HG03066 (cell line): ENCODE results near the gene TEKTIP1.
"Not testable (repeated sequence)": the region's sequence is repeated elsewhere in the genome, so short reads cannot be mapped to it uniquely, and the experiment has no call there.

ENCODE experiments used
- ATAC-seq: cut with Tn5 transposase; IDR thresholded peaks from one replicate; pipeline ENCODE4 v1.9.1; 2021; ENCODE audit warnings: low read depth; ENCODE audit not compliant: unreplicated experiment

The TEKTIP1 gene

DNA sequence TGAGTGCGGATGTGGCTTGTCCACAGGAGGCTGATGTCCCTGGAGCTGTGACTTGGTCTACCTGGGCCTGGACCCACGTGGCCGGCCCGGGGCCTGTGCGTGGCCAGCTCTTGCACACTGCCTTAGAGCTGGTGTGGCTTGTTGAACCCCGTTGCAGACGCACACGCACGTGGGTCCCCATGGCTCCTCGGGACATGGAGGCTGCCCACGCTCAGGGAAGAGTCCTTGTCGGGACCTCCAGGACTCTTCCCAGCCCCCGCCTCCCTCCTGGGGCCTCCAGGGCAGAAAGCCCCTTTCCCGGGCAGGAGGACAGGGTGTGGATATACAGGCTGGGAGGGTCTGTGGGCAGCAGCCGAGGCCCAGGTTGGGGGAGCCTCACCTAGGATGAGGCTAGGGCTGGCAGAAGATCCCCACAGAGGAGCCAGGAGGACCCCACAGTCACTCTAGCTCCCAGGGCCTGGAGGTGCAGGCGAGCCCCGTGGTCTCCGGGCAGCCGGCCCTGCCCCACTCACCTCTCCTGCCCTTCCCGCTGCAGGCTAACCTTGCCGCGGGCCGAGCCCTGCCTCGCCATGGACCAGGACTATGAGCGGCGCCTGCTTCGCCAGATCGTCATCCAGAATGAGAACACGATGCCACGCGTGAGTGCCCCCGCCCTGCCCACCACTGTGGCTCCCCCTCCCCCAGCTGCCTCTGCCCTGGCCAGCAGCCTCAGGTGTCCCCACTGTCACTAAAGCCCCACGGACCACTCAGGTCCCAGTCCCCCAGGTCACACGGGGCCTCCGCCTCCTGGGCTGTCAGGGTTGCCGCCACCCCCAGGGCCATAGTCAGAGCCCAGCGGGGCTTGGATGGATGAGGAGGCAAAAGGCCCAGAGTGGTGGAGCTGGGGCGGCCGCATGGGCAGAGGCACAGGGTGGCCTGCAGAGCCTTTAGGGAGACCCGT is 16.3 kb upstream of the TEKTIP1 start:
- no peak for ATAC-seq

DNA sequence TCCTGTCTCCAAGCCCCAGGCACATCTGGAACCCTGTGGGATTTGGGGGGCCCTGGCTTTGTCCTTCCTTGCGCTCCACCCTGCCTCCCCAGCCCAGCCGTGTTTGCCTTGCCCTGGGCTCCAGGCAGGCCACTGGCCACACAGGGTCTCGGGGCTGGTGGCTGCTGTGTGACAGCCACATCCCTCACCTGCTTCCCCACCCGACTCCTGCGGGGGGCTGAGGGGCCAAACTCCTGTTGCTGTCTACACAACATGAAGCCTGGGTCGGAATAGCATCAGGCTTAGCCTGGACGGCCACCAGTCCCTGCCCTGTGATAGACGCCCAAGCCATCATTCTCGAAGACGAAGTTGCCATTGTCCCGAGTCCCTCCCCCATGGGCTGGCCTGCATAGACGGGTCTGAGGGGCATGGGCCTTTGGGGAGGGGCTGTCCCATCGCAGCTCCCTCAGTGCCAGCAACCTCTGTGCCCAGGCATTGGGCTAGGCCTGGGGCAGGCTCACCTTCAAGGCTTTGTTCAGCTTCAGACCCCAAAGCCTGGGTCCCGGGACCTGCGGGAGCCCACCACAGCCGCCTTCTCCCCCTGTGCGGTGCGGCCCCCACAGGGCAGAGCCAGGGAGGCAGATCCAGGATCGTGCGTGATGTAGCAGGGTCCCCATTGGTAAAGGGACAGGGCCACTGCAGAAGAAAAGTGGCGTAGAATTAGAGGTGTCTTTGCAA is 15.5 kb upstream of the TEKTIP1 start:
- ATAC-seq = no peak

DNA sequence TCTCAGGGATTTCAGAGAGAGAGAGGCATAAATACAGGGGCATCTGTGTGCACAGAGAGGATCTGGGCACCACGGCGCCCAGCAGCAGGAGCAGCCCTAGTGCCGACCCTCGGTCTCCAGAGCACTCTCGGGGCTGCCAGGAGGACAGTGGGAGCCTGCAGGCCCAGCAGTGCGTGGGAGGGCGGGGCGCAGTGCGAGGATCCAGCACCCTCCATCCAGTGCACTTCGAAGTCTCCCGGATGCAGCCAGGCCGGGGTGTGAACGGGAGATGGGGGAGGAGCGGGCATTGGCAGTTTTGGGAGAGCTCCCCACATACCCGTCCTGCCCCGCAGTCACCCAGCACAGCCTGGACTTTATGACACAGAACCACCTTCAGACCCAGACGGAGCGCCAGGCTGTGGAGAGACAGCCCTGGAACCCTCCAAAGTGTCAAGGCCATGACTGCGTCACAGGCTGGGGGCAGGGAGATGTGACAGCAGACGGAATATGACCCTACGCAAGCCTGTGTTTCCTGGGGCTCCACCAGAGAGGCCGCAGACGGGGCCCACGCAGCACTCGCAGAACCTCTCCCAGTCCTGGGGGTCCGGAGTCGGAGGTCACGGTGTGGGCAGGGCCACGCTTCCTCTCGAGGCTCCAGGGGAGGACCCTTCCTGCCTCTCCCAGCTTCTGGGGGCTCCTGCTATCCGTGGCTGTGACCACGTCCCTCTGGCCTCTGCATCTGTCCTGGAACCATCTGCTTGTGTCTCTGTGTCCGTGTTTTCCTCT is 14.7 kb upstream of the TEKTIP1 start:
- ATAC-seq = no peak

DNA sequence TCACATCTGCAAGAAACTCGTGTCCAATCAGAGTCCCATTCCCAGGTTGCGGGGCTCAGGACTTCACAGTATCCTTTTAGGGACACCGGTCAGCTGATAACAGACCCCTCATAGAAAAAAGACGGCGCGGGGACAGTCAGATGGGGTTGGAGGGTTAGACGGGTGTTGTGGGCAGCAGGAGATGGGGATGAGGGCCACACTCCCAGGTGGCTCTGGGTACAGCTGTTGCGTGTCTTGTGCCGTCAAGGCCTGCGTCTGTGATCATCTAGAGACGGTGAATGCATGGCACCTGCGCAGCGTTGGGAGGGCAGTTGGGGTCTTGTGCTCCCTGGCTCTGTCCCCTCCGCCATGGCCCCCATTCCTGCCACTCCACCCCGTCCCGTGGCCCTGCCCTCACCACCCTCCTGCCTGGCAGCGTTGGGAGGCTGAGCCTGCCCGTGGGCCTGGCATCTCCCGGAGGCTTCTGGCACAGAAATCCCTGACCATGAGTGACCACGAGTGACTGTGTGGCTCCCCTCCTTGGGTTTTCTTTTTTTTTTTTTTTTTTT is 14.0 kb upstream of the TEKTIP1 start:
- no peak for ATAC-seq

DNA sequence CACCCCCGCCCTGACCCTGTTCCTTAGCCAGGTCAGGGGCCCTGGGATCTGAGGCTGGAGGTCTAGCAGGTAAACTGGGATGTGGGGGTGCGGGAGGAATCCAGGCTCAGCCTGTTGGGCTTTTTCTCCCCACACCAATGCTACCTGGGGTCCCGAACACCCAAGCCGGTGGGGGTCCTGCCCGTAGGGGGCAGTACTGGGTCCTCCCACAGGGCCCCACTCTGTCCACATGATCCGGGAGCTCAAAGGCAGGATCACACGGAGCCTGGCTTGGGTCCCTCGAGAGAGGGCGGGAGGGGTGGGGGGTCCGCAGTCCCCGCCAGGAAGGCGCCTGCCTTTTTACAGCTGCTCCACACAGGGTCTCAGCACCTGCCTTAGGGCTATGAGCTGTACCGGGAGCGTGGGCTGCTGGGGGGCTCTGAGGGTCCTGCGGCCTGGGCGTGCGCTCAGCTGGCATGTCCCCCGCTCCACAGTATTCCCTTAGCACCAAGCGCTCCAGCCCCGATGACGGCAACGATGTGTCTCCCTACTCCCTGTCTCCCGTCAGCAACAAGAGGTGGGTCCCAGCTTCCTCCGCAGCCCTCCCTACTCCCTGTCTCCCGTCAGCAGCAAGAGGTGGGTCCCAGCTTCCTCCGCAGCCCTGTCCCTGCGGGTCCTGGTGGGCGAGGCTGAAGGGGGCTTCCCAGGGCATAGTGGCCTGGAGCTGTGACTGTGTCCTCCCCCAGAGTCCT is 12.3 kb upstream of the TEKTIP1 start:
- no peak for ATAC-seq

DNA sequence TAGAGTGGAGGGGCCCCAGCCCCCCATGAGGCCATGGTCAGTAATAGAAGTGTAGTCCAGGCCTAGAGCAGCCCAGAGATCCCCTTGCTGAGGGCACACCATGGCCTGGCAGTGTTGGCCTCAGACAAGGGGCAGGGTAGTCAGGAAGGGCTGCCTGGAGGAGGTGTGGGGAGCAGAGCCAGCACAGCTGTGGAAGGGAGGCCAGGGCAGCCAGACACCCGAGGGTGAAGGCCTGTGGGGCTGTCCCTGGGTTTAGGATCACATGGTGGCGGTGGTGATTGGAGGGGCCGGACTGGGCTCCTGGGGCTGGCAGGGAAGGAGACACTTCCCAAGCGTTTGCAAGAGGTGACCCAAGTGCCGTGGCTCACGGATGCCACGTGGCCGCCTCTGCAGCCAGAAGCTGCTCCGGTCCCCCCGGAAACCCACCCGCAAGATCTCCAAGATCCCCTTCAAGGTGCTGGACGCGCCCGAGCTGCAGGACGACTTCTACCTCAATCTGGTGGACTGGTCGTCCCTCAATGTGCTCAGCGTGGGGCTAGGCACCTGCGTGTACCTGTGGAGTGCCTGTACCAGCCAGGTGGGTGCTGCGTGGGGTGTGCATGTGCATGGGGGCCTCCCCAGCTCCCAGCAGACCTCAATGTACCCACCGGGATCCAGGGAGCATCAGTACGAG is 11.6 kb upstream of the TEKTIP1 start:
- no peak for ATAC-seq

DNA sequence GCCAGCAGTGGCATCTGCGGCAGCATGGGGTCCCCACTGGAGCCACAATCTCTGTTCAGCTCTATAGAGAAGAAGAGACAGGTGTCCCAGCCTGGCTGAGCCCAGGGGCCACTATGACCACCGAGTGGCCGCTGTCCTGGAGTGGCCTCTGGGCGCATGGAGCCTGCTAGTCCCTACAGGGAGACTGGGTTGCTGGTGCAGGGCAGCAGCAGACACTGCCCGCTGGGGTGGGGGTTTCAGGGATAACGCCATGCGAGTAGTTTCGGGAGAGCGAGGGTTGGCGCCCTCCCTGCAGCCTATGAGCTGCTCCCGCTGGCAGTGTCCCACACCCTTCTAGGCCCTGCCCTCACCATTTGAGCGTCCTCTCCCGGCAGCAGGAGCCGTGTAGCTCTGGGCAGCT is 10.9 kb upstream of the TEKTIP1 start:
- no peak for ATAC-seq

DNA sequence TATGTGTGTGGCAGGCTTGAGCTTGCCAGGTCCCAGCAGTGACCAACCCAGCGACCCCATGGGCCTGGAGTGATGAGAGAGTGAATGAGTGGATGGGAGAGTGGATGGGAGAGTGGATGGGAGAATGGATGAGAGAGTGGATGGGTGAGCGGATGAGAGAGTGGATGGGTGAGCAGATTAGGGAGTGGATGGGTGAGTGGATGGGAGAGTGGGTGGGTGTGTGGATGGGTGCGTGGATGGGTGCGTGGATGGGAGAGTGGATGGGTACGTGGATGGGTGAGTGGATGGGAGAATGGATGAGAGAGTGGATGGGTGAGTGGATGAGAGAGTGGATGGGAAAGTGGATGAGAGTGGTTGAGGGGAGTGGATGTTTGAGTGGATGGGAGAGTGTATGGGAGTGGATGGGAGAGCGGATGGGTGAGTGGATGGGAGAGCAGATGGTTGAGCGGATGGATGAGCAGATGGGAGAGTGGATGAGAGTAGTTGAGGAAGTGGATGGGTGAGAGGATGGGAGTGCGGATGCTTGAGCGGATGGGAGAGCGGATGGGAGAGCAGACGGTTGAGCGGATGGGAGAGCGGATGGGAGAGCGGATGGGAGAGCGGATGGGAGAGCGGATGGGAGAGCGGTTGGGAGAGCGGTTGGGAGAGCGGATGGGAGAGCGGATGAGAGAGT is 10.3 kb upstream of the TEKTIP1 start:
- ATAC-seq = no peak

DNA sequence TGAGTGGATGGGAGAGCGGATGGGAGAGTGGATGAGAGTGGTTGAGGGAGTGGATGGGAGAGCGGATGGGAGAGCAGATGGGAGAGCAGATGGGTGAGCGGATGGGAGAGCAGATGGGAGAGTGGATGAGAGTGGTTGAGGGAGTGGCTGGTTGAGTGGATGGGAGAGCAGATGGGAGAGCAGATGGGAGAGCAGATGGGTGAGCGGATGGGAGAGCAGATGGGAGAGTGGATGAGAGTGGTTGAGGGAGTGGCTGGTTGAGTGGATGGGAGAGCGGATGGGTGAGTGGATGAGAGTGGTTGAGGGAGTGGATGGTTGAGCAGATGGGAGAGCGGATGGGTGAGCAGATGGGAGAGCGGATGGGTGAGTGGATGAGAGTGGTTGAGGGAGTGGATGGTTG is 9.7 kb upstream of the TEKTIP1 start:
- ATAC-seq = not testable (repeated sequence)

DNA sequence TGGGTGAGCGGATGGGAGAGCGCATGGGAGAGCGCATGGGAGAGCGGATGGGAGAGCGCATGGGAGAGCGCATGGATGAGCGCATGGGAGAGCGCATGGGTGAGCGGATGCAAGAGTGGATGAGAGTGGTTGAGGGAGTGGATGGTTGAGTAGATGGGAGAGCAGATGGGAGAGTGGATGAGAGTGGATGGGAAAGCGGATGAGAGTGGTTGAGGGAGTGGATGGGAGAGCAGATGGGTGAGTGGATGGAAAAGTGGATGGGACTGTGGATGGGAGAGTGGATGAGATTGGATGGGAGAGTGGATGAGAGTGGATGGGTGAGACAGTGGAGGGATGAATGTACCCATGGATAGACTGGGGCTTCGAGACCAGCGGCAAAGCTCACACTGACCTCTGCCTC is 8.6 kb upstream of the TEKTIP1 start:
- ATAC-seq = no peak

DNA sequence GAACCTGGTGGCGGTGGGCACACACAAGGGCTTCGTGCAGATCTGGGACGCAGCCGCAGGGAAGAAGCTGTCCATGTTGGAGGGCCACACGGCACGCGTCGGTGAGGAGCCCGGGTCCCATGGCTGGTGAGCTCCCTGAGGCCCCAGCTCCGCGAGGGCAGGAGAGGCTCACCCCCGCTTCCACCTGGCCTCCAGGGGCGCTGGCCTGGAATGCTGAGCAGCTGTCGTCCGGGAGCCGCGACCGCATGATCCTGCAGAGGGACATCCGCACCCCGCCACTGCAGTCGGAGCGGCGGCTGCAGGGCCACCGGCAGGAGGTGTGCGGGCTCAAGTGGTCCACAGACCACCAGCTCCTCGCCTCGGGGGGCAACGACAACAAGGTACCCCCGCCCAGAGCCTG is 7.3 kb upstream of the TEKTIP1 start:
- no peak for ATAC-seq

DNA sequence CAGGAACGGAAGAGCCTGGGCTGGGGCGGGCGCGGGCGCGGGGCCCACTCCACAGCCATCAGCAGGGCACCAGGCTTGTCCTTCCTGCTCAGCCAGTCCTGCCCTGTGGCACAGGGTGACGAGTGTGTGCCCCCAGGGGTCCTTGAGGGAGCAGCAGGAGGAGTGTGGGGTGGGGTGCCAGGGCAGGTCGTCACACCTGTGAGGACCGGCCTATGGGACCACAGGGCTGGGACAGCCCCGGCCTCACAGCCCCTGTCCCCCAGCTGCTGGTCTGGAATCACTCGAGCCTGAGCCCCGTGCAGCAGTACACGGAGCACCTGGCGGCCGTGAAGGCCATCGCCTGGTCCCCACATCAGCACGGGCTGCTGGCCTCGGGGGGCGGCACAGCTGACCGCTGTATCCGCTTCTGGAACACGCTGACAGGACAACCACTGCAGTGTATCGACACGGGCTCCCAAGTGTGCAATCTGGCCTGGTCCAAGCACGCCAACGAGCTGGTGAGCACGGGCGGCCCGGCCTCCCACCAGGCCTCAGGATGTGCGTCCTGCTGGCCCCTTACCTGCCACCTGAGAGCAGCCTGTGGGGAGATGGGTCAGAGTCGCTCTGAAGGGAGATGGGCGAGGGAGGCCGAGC is 6.7 kb upstream of the TEKTIP1 start:
- ATAC-seq = no peak

DNA sequence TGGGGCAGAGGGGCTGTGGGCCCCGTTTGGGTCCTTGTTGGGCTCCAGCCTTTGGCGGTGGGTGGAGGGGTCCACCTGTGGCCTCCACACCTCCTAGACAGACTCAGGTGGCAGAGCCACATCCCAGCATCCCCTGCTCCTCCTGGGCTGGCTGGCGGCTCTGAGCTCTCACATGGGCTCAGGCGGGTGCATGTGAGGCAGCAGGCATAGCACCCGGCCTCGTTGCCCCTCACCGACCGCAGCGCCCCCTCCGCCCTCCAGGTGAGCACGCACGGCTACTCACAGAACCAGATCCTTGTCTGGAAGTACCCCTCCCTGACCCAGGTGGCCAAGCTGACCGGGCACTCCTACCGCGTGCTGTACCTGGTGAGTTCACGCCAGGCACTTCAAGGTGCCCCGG is 5.9 kb upstream of the TEKTIP1 start:
- no peak for ATAC-seq

DNA sequence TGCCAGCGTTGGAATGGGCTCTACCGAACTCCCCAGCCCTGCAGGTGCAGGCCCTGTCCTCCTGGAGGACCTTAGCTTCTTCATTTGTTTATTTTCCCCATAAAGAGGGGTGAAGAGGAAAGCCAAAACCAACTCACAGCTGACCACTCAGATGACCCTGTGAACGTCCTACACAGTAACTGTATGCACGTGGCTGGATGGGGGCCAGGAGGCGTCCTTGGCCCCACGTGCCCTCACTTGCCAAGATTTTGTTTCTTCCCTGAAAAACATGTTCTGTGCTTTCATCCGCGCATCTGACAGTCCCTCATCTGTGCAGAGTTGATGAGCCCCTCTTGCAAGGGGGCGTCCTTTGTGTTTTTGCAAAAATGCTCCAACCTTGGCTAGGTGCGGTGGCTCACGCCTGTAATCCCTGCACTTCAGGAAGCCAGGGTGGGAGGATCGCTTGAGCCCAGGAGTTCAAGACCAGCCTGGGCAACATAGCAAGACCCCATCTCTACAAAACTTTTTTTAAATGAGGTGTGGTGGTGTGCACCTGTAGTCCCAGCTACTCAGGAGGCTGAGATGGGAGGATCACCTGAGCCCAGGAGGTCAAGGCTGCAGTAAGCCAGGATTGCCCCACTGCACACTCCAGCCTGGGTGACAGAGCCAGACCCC is 5.3 kb upstream of the TEKTIP1 start:
- no peak for ATAC-seq

DNA sequence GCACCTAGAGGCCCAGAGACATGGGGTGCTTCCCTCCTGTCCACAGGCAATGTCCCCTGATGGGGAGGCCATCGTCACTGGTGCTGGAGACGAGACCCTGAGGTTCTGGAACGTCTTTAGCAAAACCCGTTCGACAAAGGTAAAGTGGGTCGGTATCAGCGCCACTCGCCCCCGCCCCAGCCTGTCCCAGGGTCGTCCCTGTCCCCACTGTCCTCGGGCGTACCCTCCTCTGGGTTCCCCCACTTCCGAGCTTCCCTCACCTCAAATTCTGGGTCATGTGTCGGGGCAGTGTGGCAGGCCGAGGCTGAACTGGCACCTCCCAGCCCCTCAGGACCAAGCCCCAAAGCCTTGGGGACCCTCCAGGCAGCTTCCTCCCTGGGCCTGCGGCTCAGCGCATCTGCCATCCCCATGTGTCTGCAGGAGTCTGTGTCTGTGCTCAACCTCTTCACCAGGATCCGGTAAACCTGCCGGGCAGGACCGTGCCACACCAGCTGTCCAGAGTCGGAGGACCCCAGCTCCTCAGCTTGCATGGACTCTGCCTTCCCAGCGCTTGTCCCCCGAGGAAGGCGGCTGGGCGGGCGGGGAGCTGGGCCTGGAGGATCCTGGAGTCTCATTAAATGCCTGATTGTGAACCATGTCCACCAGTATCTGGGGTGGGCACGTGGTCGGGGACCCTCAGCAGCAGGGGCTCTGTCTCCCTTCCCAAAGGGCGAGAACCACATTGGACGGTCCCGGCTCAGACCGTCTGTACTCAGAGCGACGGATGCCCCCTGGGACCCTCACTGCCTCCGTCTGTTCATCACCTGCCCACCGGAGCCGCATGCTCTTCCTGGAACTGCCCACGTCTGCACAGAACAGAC is 4.4 kb upstream of the TEKTIP1 start:
- no peak for ATAC-seq

DNA sequence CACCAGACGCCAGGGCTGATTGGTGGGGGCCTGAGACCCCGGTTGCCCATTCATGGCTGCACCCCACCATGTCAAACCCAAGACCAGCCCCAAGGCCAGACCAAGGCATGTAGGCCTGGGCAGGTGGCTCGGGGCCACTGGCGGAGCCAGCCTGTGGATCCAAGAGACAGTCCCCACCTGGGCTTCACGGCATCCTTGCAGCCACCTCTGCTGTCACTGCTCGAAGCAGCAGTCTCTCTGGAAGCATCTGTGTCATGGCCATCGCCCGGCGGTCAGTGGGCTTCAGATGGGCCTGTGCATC is 3.8 kb upstream of the TEKTIP1 start:
- no peak for ATAC-seq

DNA sequence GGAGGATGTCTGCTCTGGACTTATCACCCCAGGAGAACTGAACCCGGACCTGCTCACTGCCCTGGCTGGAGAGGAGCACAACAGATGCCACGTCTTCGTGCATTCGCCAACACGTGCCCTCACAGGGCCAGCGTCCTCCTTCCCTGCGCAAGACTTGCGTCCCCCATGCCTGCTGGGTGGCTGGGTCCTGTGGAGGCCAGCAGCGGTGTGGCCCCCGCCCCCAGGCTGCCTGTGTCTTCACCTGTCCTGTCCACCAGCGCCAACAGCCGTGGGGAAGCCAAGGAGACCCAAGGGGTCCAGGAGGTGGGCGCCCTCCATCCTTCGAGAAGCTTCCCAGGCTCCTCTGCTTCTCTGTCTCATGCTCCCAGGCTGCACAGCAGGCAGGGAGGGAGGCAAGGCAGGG is 3.4 kb upstream of the TEKTIP1 start:
- no peak for ATAC-seq
